Activated CD4-positive, alpha-beta T cell treated with anti-CD3 and anti-CD28 coated beads, Interleukin-2, amount 10 ng/mL, durations not matched to agents 24 days and 14 days (primary cell): ENCODE results near the gene BRSK2. TPM values are rescaled to one million over a fixed set of nuclear protein-coding genes. Genes with fewer than 3 reads are reported as not detected.

Source experiments
- DNase-seq: peaks from one replicate; pipeline ENCODE4 v3.0.0; 2022
- H3K27ac Mint-ChIP-seq: one replicate; pipeline ENCODE4 v1.8.0; 2022; ENCODE audit warnings: mild to moderate bottlenecking, mixed read lengths
- H3K27me3 Mint-ChIP-seq: one replicate; pipeline ENCODE4 v1.8.0; 2022; ENCODE audit warnings: mixed read lengths
- H3K36me3 Mint-ChIP-seq: one replicate; pipeline ENCODE4 v1.8.0; 2022; ENCODE audit warnings: low read depth, mild to moderate bottlenecking, mixed read lengths
- H3K4me1 Mint-ChIP-seq: one replicate; pipeline ENCODE4 v1.8.0; 2021; ENCODE audit warnings: mixed read lengths
- H3K4me3 Mint-ChIP-seq: one replicate; pipeline ENCODE4 v1.8.0; 2022; ENCODE audit warnings: mild to moderate bottlenecking, moderate library complexity, mixed read lengths
- H3K9me3 Mint-ChIP-seq: one replicate; pipeline ENCODE4 v1.8.0; 2021; ENCODE audit warnings: mixed read lengths
- intact Hi-C: fragments of 100-400 bp; cut with micrococcal nuclease; formaldehyde crosslinking; loops from one replicate; pipeline ENCODE4 v1.15.1; 2023
- total RNA-seq: library from RNA; stranded (reverse); gene quantifications from 2 replicates; pipeline ENCODE4 v1.2.3, GENCODE V29; 2022

Gene BRSK2
- total RNA-seq, 1 donor from 2014 or later = 0.84 TPM

DNA sequence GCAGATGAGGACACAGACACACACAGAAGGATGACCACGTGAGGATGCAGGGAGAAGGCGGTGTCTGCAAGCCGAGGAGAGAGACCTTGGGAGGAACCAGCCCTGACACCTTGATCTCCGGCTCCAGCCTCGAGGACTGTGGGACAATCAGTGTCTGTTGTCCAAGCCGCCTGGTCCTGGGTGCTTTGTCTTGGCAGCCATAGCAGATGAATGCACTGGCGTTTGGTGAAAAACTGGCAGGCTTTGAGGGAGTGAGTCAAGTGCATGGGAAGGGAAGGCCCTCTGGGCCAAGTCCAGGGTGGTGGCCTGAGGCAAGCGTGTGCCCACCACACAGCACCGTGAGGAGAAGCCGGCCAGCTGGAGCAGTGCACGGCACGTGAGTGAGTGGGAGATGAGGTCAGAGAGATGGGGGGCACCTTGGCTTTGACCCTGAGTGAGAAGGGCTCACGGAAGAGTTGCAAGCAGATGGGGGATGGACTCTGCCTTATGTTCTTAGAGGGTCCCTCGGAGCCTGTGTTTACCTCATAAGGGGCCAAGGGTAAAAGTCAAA is 12.4 kb upstream of the BRSK2 start:
- Mint-ChIP-seq H3K36me3 (no peaks in the 10 kb centered on the region), H3K27ac (no peak overlapping the region), H3K9me3 (no peaks in the 10 kb centered on the region), H3K4me3 (no peak overlapping the region), H3K4me1 (peaks cover 1% of the 10 kb centered on the region), H3K27me3 (peaks cover 12% of the 10 kb centered on the region)
- DNase-seq = no peak
- intact Hi-C loops = no loop called here

DNA sequence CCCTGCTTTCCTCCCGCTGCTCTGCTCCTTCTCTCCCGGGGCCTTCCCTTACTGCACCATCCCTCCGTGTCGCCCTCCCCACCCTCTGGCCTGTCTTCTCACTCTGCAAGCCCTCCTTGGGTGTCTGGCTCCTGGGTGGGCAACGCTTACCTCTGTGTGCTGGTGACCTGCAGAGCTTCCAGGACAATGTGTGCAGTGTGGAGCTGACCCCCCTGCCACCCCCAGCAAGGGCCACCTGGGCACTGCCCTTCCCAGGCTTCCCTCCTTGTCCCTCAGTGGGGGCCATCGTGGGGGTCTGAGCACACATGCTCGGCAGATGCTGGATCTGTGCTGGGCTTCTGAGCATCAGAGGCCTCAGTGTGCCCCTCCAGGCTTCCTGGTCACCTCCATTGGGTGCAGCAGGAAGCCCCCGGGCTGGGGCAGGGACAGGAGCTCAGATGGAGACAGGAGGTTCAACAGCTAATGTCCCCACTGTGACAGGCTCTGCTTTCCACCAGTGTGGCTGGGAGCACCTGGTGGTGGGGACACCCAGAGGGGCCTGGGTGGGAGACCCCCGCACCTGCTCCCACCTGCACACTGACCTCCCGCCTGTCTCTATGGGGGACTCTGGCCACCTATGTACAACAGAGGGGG is 7.8 kb upstream of the BRSK2 start:
- H3K9me3 Mint-ChIP-seq = no peaks in the 10 kb centered on the region
- peak overlapping the region; percentile 83 for H3K4me3 Mint-ChIP-seq
- intact Hi-C loops = loop anchor here (2.0 to 10.0 kb wide), 3 partner anchors 73 to 193 kb away; partner anchors contain the start of genes DUSP8 and TOLLIP
- no peak for DNase-seq
- peaks cover 12% of the 10 kb centered on the region for H3K4me1 Mint-ChIP-seq
- H3K27me3 Mint-ChIP-seq = peaks cover 21% of the 10 kb centered on the region
- peak overlapping the region; percentile 75 for H3K27ac Mint-ChIP-seq
- H3K36me3 Mint-ChIP-seq = no peaks in the 10 kb centered on the region

DNA sequence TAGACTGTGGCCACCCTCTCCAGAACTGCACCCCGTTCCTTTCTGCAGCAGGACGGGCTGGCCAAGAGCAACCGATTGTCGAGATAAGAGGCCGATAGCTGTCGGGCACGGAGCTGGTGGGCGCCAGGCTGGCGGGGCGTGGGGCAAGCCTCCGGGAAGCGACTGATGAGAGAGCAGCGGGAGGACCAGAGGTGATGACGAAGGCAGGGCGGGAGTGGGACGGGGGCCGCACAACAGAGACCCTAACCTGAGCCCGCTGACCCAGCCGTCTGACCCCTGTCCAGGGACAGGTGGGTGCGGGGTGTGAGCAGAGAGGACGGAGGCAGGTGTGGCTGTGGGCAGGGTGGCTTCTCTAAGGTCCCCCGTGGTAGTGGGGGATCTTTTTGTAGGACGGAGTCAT is 7.3 kb upstream of the BRSK2 start:
- Mint-ChIP-seq H3K36me3 (no peaks in the 10 kb centered on the region), H3K4me1 (peaks cover 12% of the 10 kb centered on the region), H3K27me3 (peaks cover 25% of the 10 kb centered on the region), H3K9me3 (no peaks in the 10 kb centered on the region), H3K27ac (peak overlapping the region; percentile 75), H3K4me3 (peak overlapping the region; percentile 83)
- intact Hi-C loops = loop anchor here (2.0 to 10.0 kb wide), 3 partner anchors 74 to 192 kb away; partner anchors contain the start of genes DUSP8 and TOLLIP
- no peak for DNase-seq

DNA sequence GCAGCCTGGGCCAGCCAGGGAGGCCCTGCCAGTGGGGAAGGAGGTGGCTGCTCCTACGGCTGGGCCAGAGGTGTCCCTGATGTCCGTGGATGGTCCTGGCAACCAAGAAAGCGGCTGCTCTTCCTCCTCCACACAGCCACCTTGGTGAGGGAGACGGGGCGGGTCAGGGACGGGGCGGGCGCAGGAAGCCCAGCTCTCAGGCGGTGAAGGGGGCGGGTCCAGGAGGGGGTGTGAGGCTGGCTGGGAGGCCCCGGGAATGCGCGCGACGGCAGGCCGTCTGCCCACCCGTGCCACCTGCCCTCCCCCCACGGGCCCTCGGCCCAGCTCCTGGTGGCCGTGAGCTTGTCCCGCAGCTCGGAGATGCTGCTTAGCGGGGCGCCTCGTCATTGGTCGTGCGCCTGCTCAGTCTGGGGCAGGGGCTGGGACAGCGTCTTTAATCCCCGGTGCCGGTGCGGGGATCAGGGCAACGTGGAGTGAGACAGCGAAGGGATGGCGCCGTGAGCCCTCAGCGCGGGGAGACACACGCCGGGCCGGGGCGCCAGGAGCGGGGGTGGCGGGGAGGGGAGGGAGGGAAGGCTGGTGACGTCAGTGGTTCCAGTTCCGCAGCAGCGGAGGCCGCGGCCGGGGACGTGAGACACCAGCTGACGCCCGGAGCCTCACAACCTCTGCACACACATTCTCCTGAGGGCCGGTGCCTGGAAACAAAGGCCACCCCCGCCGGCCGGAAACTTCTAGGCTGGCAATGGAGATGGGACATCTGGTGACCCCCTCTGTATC is 6.7 kb upstream of the BRSK2 start:
- H3K4me1 Mint-ChIP-seq = peaks cover 12% of the 10 kb centered on the region
- H3K27me3 Mint-ChIP-seq = peaks cover 31% of the 10 kb centered on the region
- peak; percentile 88 for DNase-seq
- peak overlapping the region; percentile 83 for H3K4me3 Mint-ChIP-seq
- intact Hi-C loops = loop anchor here (2.0 to 10.0 kb wide), 3 partner anchors 74 to 192 kb away; partner anchors contain the start of genes DUSP8 and TOLLIP
- no peaks in the 10 kb centered on the region for H3K36me3 Mint-ChIP-seq
- H3K27ac Mint-ChIP-seq = peak overlapping the region; percentile 86
- H3K9me3 Mint-ChIP-seq = no peaks in the 10 kb centered on the region

DNA sequence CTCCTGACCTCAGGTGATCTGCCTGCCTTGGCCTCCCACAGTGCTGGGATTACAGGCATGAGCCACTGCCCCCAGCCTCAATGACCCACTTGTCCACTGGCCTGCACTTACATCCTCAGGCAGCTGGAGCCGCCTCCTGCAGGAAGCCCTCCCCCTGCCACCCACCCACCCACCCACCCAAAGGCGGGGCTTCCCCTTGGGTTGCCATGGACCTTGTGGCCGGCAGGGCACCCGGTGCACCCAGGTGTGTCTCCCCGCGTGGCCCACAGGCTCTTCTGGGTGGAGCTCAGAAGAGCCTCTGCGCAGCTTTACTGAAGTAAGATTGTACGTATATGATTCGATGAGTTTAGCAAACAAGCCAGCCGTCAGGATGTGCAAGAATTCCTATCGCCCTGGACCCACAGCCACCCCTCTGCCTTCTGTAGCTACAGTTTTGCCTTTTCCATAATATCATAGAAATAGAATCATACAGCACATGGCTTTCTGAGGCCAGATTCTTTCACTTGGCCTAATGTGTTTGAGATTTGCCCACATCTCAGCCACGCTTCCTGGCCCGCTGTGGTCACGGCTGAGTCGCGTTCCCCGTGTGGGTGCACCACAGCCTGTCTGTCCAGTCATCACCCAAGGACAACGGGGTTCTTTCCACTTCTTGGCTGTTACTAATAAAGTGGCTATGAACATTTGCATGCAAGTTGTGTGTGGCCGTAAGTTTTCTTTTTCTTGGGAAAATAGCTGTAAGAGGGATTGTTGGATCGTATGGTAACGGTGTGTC is 5.3 kb upstream of the BRSK2 start:
- Mint-ChIP-seq H3K4me1 (peaks cover 14% of the 10 kb centered on the region), H3K4me3 (peak overlapping the region; percentile 23), H3K27ac (peak overlapping the region; percentile 41), H3K36me3 (no peaks in the 10 kb centered on the region), H3K27me3 (peaks cover 37% of the 10 kb centered on the region), H3K9me3 (no peaks in the 10 kb centered on the region)
- DNase-seq = no peak
- intact Hi-C loops = loop anchor here (5.0 to 10.0 kb wide), 2 partner anchors 122 to 190 kb away; partner anchors contain the start of gene DUSP8

DNA sequence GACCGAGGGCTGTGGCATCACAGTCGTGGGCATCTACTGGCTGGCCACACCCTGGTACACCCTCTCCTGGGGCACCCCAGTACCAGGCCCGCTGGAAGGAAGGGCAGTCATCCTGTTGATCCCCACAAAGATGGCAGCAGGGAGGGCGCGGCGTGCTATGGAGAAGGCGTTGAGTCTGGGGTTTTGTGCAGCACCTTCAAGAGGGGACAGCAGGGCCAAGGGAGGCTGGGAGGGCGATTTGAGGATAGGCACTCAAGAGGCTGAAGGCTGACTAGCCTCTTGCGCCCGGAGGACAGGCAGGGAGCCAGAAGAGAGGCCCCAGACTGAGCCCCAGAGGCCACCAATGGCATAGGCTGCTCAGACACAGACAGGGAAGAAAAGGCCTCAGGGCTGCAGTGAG is 2.2 kb upstream of the BRSK2 start:
- Mint-ChIP-seq H3K36me3 (no peaks in the 10 kb centered on the region), H3K27me3 (peaks cover 39% of the 10 kb centered on the region), H3K9me3 (no peaks in the 10 kb centered on the region), H3K4me1 (peaks cover 12% of the 10 kb centered on the region), H3K27ac (no peak overlapping the region), H3K4me3 (peak overlapping the region; percentile 7)
- no peak for DNase-seq
- intact Hi-C loops = loop anchor here (10.0 kb wide), 1 partner anchor 187 kb away; the partner anchor contains the start of gene DUSP8

DNA sequence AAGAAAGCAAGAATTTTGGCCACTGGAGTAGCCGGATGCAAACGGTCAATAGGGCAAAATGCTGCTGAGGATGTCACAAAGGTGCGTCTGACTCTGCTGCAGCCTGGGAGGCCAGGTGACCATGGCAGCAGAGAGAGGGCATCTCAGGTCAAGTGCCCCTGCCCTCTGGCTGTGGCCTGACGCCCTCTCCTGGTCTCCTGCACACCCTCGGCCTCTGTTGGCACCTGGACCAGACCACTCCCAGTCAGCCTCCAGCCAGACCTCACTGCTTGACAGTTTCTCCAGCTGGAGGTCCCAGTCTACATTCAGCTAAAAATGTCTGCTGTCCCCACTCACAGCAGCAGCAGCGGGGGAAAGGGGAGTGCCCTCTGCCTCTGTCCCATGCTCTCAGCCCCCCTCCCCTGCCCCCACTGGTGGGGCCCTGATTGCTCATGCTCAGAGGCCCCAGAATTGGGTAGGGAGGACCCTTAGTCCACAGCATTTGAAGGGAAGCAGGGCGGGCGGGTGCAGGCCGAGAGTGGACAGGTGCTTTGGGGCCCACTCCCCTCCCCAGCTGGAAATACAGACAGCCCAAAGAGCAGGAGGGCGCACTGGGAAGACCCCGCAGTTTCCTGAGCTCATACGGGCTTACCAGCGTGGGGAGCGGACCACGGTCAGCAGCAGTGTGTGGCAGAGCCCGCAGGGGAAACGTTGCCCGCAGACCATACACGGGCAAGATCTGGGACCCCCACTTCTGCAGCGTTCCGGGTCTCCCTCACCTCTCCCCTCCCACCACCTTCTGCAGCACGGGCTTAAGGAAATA is 1.6 kb upstream of the BRSK2 start:
- intact Hi-C loops = loop anchor here (2.0 to 10.0 kb wide), 2 partner anchors 51 to 187 kb away; partner anchors contain the start of gene DUSP8

DNA sequence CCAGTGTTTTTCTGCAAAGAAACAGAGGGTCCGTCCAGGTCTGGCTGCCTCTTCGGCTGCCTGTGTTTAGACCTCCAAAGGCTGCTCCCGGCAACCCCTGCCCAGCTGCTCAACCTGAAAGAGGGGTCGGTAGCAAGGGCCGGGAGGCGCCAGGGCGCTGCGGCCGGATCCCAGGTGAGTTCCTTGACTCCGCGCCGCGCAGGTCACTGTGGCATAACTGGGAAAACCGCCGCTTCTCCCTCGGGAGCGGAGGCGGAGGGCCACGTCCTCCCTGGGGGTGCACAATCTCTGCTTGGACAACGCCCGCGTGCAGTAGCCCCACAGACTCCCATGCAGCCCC is 1.0 kb upstream of the BRSK2 start:
- Mint-ChIP-seq H3K4me1 (peaks cover 10% of the 10 kb centered on the region), H3K4me3 (peak overlapping the region; percentile 59), H3K27me3 (peaks cover 42% of the 10 kb centered on the region), H3K27ac (no peak overlapping the region), H3K36me3 (no peaks in the 10 kb centered on the region), H3K9me3 (no peaks in the 10 kb centered on the region)
- intact Hi-C loops = loop anchor here (2.0 to 10.0 kb wide), 2 partner anchors 52 to 186 kb away; partner anchors contain the start of gene DUSP8
- DNase-seq = no peak

More for the DNA sequence above, 1.6 kb upstream of the BRSK2 start:
- H3K27me3 Mint-ChIP-seq = peaks cover 39% of the 10 kb centered on the region
- no peak for DNase-seq
- H3K9me3 Mint-ChIP-seq = no peaks in the 10 kb centered on the region
- no peak overlapping the region for H3K27ac Mint-ChIP-seq
- no peaks in the 10 kb centered on the region for H3K36me3 Mint-ChIP-seq
- H3K4me3 Mint-ChIP-seq = peak overlapping the region; percentile 7
- H3K4me1 Mint-ChIP-seq = peaks cover 12% of the 10 kb centered on the region

DNA sequence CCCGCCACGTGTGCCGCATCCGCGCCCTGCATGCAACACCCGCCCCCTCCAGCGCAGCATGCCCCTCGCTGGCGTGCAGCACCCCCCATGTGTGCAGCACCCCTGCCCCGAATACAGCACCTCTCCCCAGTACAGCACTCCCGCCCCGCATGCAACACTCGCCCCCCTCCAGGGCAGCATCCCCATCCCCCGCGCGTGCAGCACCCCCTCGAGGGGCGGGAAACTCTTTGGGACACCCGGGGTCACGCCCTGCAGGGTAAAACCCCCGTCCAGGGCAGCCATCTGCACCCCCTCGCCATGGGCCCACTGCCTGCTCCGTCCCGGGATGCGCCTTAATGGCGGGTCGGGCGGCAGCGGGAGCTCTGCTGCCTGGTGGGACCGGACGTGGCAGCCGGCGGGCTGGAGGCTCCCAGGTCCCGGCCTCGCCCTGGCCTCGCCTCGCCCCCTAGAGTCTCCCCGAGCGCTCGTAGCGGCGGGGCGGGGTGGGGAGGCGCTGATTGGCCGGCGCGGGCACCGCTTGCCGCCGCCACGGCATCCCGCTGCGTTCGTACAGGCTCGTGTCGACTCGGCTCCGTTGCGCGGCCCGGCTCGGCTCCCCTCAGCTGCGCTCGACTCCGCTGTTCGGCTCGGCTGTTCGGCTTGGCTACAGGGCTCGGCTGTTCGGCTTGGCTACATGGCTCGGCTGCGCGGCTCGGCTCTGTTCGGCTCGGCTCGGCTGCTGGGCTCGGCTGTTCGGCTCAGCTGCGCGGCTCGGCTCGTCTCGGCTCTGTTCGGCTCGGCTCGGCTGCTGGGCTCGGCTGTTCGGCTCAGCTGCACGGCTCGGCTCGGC is 417 bp upstream of the BRSK2 start:
- Mint-ChIP-seq H3K27ac (no peak overlapping the region), H3K9me3 (no peaks in the 10 kb centered on the region), H3K27me3 (peaks cover 42% of the 10 kb centered on the region), H3K36me3 (no peaks in the 10 kb centered on the region), H3K4me3 (peak overlapping the region; percentile 59), H3K4me1 (peaks cover 10% of the 10 kb centered on the region)
- intact Hi-C loops = loop anchor here (2.0 to 10.0 kb wide), 2 partner anchors 53 to 185 kb away; partner anchors contain the start of gene DUSP8
- peak; percentile 98 for DNase-seq

DNA sequence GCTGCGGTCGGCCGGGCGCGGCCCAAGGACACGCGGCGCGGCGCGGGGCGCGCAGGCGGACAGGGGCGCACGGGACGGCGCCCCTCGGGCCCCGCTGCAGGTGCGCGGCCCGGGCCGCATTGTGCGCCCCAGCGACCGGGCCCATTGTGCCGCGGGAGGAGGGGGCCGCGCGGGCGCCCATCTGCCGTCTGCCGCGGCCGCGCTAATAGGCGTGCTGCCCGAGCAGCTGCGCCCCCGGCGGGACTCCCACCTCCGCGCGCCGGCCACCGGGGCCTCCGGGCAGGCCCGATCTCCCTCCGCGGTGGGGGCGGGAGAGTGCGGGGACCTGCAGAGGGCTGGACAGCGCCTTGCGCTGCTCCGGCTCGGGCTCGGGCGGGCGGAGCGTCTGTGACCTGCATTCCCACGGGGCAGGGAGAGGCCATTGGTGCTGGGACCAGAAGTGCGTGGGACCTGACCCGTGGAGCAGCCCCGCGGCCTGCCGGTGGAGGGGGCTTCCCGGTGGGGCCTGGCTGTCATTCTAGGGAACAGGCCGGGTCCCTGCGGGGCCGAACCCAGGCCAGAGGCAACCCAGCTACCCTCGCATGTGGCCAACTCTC is 933 bp downstream of the BRSK2 start:
- no peaks in the 10 kb centered on the region for H3K9me3 Mint-ChIP-seq
- peak; percentile 60 for DNase-seq
- H3K27me3 Mint-ChIP-seq = peaks cover 39% of the 10 kb centered on the region
- intact Hi-C loops = no loop called here
- H3K36me3 Mint-ChIP-seq = no peaks in the 10 kb centered on the region
- H3K4me3 Mint-ChIP-seq = peak overlapping the region; percentile 49
- H3K4me1 Mint-ChIP-seq = peaks cover 2% of the 10 kb centered on the region
- H3K27ac Mint-ChIP-seq = no peak overlapping the region

DNA sequence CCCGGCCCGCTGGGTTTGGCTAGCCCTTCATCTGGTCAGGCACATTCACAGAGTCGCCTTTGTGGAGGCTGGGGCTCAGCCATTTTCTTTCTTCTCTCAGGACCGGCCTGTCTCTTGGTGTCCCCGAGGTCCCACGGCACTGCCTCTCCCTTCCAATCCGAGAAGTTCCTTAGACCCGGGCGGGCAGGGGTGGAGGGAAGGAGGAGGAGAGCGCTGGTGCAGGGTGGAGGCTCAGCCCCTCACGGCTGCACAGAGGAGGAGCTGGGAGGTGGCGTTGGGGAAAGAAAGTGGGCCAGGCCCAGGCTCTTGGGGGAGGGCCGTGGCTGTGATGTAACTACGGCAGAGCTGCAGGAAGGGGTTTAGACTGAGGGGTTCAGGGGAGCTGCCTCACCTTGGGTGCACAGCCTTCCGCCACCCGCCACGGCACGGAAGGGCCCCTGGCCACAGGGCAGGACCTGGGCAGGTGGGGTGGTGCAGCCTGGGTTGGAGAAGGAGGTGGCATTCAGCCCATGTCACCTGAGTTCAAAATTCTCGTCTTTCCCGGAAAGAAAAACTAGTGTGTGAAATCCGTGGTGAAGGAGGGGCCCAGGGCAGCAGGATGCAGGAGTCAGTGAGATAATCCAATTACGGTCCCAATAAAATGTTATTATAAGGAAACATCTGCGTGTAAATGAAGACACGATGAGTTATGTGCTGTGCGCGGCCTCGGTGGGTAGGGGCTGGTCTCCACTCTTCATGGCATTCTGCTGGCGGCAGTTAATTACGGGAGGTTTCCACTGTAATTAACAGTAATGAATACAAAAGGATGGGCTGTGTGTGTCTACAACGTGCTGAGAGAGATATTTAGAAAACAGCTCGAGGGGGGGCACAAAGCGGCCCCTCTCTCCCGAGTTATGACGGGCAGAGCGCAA is 1.7 kb downstream of the BRSK2 start:
- Mint-ChIP-seq H3K27ac (no peak overlapping the region), H3K9me3 (no peaks in the 10 kb centered on the region), H3K36me3 (no peaks in the 10 kb centered on the region), H3K4me1 (peaks cover 2% of the 10 kb centered on the region), H3K27me3 (peaks cover 39% of the 10 kb centered on the region), H3K4me3 (peak overlapping the region; percentile 49)
- intact Hi-C loops = no loop called here
- DNase-seq = no peak
